NCI-H2081 (cell line): ENCODE measurements around the gene FRMD1.

Source experiments
- DNase-seq, 2 experiments: peaks; one replicate each; lab custom pipeline; 2025; lab: John Stamatoyannopoulos, UW

Gene FRMD1

DNA sequence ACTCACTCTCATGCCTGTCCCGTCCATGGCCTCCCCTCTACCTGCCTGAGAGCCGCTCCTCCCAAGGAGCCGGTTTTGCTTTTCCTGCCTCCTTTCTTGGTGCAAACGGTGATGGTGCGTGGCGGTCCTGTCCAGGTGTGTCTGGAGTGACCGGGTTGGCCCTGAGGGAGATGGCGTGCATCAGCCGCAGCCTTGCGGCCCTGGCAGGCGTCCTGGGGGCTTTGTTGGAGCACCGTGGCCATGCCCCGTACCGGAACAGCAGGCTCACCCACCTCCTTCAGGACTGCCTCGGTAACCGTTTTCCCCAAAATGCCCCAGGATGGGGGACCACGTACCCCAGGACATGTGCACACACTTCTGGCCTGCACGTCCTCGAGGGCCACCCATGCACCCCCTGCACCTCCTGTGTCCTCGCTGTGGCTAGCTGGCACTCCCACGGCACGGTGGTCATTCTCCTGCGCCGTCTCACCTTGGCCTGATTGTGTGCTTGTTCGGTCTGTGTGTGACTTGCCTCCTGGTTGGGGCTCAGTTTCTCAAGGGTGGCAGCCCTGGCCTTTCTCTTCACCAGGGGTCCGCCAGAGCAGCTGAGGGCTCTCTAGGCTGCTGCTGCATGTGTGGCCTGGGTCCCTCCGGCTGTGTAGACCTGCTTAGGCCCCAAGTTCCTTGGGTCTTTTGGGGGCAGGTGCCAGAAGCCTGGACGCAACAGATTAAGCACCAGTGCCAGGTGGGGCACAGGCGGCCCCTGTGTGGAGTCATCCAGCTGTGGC lies 36.4 kb downstream of the FRMD1 start:
- no peak for DNase-seq

DNA sequence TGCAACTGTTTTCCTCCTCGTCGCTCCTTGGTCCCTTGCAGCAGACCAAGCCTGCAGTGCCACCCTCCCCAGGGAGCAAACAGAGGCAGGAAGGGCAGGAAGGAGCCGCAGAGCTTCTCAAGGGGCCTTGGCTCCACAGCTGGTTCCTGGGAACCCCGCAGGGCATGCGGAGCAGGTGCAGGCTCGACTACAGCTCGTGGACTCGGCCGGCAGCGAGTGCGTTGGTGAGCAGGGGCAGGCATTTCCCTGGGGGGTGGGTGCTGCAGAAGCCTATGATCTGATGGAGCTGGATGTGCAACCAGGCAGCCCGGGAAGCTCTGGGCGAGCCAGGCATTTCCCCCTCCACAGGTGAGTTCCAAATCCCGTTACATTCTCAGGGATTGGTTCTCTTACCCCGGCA lies 37.1 kb downstream of the FRMD1 start:
- DNase-seq = no peak

DNA sequence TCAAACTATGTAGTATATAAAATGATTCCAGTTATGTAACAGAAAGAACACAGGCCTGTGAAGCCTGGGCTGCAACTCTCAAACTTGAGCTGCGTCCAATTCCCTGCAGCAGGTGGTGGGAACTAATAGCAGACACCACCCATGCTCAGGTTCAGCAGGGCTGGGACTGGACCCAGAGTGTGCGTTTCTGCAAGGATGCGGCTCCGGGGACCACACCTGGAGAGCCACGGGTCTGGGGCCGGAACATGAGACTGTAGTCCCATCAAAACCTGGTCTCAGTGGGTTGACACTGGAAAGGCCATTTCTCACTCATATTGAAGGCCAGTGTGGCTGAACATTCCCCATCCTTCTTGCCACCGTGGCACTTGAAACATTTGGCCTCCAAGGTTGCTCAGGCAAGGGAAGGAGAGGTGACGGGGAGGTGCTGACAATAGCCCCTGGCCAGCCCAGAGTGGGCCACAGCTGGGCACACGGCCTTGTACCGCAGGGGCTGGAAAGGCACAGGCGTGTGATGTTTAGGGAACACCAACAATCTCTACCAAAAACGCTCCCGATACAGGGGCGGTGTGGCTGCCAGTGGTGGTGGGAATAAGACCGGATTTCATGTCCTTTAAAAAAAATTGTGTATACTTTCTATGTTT lies 38.0 kb downstream of the FRMD1 start:
- DNase-seq = no peak

DNA sequence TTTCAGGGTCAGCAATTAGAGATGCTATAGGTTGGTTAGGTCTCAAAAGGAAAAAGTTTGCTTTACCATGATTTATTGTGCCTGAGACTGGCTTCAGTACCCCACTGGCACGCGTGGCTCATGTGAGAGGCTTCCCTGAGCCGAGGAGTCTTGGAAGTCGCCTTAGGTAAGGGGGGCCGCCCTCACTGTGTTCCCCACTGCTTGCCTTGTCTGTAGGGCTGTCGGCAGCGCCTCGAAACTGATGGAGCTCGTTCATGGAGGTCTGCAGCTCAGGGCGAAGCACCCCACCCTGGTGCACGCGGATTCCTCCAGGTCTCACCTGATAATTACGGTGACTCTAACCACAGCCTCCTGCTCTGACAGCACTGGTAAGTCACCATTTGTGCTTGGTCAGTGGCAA lies 39.2 kb downstream of the FRMD1 start:
- no peak for DNase-seq

DNA sequence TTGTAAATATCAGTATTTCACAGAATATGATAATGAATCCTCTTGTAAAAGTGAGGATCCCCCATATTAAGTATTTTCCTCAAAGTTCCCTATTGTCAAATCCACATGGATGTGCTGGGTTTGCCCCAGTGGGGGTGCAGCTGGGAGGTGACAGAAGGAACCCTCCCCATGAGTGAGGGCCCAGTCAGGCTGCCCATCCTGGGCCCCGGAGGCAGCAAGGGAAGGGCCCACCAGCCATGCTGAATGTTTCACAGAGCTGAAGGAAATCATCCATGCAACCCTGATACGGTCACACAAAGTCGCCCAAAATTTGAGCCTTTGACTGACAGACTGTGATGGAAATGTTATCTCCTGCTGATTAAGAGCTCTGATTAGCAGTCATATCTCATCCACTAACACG lies 39.7 kb downstream of the FRMD1 start:
- no peak for DNase-seq

DNA sequence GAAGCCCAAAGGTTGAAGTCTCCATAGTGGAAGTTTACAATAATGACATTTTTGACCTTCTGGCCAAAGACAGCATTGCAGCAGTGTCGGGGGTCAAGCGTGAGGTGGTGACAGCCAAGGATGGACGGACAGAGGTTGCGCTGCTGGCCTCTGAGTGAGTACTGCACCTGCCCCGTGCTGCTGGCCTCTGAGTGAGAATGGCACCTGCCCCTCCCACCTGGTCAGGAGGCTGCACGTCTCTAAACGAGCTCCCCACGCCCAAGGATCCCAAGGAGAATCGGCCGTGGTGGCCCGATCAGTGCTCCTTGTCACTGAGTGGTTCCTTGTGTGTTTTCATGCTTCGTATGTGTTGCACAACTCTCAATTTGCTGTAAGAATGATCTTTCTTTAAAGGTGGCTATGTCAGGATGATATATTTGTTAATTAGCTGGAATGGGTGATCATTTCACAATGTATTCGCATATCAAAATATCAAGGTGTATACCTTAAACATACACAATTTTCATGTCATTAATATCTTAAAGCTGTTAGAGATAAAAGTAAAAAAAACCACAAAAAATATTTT lies 40.4 kb downstream of the FRMD1 start:
- DNase-seq = no peak

DNA sequence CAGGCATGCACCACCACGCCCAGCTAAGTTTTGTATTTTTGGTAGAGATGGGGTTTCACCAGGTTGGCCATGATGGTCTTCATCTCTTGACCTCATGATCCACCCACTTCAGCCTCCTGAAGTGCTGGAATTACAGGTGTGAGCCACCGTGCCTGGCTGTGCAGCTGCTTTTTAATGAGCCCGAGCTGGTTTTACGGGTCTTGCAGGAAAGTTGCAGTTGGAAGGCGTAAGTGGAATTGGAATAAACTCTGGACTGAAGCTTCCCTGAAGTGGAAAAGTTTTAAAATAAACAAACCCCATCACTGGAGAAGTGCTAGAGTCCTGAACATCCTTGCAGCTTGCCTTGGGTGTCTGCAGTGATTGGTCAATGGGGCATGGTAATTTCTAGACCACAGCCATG lies 41.2 kb downstream of the FRMD1 start:
- DNase-seq = no peak

DNA sequence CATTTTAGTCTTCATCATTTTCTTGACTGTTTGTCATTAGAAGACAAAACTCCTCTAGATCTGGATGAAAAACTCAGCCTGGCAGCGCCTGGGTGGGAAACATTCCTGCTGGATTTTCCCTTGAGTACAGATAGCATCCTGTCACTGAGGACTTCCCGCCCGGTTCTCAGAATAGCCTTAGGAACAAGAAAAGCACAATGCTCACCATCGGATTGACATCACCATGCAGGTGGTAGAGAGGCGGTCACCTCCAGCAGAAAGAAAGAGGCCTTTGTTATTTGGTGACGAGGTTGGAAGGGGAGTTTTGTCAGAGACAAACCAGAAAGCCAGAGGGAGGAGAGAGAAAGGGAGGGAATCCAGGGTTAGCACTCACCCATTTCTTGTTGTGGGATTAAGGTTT lies 41.8 kb downstream of the FRMD1 start:
- no peak for DNase-seq

DNA sequence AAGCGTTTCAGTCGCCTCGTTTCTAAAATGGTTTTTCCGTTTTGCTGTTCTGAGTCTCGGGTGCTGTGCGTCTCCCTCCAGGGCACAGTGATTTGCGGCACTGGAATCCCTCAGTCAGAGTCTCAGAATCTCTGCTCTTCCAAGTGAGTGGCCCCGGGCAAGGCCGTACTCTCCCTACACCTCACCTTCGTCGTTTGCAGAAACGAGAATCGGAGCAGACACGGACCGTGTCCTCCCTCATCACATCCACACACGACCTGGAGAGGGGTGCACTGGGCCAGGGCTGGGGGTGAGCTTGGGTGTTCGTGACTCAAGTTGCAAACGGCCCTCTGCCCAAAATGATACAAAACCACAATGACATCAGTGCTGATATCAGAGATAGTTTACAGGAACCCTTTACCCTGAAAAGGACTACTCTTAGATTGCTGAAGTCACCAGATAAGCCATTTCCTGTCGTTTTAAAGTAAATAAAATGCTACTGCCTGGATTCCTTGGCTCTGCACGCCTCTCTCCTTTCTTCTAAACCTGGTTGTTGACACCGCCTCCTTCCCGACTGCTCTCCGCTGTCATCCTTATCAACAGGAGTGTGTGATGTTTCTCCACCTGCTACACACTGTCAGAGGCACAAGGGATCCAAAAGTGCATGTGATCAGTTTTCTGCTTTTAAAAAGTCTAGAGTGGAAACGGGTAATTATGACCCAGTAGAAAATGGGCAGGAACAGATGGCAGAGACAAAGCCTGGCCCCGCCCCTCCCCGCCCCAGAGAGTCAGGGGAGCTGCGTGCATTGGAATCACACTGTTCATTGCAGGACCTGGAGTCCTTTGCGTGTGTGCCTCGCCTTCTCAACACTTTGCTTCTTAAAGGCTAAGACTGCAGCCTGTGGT lies 43.1 kb downstream of the FRMD1 start:
- no peak for DNase-seq

DNA sequence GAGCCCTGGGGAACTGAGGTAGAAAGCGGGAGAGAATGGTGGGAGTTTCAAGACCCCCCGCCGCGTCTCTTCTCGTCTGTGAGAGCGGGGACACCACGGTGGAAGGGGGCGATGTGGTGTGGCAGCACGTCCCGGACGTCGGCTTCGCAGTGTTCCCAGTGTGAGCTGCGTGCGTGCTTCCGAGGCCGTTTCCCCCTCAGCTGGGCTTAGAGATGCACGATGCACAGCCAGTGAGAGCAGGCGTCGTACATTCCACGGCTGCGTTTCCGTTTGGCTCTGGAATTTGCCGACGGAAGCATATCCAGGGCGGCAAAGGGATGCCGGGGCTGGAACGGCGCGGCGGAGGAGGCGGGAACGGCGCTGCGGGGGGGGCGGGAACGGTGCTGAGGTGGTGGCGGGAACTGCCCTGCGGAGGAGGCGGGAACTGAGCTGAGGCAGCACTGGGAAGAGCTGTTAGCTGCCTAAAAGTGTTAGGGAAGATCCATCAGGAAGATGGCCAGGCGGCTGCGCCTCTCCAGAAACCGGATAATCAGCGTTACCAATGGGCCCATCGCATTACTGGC lies 43.8 kb downstream of the FRMD1 start:
- peak in 1 of 2 experiments; percentile 31 for DNase-seq

DNA sequence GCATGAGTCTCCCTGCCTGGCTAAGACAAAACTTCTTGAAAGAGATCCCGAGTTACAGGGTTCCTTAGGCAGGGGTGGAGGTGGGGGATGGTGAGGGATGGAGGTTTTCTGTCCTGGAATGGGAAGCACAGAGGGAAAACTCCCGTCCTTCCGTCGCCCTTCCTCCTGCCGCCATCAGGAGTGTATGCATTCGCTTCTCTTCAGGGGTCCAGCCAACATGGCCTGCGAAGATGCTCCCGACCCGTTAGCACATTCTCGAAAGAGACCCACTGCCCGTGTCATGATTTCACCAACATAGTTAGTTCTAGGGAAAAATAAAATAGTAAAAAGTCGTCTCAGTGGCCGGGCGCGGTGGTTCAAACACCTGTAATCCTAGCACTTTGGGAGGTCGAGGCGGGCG lies 44.5 kb downstream of the FRMD1 start:
- DNase-seq = no peak

DNA sequence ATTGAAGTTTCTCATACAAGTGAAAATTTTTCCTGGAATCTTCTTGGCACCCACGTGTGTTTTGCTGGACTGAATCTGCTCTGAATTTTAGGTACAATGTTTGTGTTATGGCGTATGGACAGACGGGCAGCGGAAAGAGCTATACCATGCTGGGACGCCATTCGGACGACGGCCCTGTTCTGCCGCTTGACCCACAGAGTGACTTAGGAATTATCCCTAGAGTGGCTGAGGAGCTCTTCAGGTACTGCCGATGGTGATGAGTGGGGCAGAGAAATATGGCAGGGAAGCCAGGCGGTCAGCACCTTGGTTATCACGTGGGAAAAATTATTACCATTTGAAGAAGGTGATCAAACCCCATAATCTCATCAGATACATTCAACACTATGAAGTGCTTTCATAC lies 45.2 kb downstream of the FRMD1 start:
- no peak for DNase-seq

DNA sequence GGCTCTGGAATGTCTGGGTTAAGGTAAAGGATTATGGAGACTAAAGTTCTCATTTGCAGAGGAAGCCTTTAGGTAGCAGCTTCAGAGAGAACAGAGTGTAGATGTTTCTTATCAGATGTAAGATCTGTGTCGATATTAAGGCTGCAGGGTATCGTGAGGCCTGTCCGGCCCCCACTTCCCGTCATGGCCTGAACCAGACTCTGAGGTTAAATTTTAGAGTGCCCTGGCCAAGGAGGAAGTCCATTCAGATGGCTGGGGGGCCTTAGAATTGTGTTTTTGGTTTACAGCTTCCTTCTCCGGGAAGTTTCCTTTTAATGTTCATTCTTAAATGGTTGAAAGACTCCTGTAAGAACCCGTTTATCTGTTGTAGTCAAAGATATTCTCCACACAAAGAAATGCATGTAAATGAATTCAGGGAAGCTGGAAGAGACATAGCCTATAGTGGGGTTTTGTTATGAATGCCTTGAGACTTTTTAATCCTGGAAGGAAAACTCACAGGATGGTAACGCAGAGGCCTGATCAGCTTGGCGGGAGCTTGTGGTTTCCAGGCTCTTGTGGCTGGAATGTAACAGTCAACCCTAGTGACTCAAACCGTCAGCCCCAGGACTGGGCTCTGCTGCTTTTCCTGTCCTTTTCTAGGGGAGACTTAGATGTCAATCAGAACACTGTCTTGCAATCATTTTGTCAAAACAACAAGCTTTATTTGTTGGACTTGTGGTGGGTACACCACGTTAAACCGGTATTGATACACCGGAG lies 46.8 kb downstream of the FRMD1 start:
- no peak for DNase-seq

DNA sequence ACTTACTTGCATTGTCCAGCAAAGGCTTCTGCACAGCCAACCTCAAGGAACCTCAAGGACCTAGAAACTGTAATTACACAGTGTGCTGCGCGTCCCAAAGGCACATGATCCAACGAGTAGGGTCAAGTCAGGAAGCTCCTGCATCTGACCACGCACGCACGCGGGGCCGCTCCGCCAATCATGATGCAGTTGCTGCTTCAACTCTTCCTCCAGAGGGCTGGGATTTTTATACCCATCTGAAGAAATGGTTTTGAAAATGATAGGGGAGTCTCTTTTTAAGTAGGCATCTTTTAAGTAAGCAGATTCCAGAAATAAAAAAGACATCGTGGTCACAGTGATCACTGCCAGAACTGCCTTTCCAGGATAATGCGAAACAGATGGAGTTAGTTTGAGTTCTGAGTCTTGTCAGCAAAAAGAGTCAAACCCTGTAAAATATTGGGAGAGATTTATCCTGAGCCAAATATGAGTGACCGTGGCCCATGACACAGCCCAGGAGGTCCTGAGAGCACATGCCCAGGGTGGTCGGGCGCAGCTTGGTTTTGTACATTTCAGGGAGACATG lies 47.5 kb downstream of the FRMD1 start:
- DNase-seq = no peak

DNA sequence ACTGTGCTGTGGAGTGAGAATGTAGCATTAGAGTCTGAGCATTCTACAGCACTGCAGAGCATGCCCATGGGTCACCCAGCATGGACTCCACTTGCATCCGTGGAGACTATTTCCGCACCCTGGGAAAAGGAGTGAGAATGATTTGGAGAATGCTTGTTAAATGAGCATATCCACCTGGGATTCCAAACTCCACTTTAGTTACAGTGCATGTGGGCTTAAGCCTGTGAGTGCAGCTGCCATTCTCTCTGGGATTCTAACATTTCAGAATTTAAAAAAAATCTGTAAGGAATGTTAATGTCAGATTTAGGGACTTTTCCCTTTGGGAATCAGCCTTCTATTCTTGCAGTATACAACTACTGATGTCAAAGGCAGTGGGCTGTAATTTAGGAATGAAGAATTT lies 48.1 kb downstream of the FRMD1 start:
- DNase-seq = no peak

DNA sequence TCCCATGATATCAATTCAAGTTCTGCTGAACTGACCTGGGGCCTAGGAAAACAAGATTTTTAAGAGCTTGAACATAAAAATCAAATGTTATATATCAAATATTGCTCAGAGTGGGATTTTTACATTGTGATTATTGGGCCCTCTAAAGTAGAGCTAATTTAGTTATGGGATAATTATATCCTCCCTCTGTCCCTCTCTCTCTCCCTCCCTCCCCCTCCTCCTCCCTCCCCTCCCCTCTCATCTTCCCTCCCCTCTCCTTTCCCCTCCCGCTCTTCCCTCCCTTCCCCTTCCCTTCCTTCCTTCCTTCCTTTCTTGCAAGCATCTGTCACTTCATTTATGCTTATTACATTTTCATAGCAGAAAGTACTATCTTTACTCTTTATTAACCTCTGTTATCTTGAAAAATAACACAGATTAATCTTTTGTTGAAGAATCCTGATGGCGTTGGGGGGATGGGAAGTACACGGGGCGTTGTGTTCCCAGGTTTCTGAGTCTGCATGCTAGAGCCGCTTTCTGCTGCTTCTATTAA lies 48.7 kb downstream of the FRMD1 start:
- no peak for DNase-seq

DNA sequence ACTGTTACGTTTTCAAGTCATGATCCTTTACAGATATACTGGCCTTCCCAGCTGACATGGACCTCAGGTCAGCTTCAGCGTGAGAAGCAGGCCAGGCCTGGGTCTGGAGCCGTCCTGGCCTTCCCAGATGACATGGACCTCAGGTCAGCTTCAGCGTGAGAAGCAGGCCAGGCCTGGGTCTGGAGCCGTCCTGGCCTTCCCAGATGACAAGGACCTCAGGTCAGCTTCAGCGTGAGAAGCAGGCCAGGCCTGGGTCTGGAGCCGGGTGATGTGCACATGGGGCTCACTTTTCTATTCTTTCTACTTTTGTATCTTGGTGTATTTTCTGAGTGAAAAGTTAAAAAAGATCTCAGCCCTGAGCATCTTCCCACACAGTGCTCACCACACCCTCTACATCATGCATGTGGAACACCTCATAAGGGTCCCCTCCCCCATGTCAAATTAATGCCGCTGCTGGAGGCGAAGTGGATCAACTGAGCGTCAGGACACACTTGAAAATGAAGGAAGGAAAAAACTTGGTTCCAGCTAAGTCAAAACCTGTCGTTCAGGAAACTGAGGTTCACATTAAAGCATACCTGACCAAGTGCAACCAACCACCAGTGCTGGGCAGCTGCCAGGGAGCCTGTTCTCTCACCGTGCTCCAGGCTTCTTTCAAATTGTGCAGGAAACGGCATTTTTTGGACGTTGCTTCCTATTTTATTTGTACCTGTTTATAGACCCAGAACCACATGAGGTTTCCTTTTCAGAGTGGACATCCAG lies 49.4 kb downstream of the FRMD1 start:
- no peak for DNase-seq

DNA sequence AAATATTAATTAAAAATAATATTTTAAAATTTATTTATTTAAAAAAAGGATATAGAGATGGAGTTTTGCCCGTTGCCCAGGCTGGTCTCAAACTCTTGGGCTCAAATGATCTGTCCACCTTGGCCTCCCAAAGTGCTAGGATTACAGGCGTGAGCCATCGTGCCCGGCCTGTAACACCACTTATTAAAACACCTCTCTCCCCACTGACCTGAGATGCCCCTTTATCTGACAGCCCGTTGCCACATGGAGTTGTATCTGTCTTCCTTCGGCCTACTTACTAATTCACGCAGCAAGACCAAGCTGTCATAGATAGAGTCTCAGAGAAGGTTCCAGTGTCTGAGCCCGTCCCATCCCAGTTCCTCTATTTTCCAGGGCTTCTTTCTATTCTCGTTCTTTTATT lies 50.8 kb downstream of the FRMD1 start:
- no peak for DNase-seq

DNA sequence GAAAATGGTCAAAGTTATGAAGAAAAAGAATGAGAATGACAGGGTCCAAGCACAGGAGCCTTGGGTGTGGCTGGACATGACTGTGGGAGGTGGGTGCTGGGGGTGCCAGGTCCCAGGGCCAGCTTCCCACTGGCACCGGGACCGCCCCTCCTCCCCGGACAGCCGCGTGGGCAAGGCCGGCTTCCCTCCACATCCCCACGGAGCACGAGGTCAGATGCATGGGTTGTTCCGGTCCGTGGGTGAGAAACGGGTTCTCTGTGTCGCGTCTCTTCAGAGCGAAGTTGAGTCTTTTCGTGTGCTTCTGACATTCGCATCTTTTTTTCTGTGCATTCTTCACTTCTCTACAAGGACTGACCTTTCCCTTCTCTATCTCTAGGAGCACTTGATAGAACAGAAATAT lies 51.5 kb downstream of the FRMD1 start:
- no peak for DNase-seq

DNA sequence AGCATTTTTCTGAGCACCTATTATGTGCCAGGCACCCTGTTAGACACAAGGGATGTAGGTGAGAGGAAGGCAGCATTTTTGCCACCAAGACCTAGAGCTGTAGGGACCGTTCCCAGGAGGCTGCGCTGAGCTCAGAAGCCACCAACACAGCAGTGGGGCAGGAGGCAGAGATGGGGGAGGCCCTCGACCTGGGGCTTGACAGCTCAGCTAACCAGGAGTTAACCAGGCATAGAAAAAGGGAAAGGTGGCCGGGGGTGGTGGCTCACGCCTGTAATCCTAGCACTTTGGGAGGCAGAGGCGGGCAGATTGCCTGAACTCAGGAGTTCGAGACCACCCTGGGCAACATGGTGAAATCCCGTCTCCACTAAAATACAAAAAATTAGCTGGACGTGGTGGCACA lies 52.1 kb downstream of the FRMD1 start:
- DNase-seq = no peak
